GM20000 (cell line): ENCODE measurements around the gene KDM5A.
"Not testable (repeated sequence)": the region's sequence is repeated elsewhere in the genome, so short reads cannot be mapped to it uniquely, and the experiment has no call there.

Experiments
- DNase-seq: peaks from one replicate; pipeline ENCODE4 v3.0.0; 2012; ENCODE audit warnings: low spot score
- TF ChIP-seq, protein P1 (sequence below): IDR thresholded peaks from 2 replicates; pipeline ENCODE4 v1.5.1; 2012; ENCODE audit warnings: mild to moderate bottlenecking, control low read depth; ENCODE audit errors: extremely low read depth, missing control alignments

The KDM5A gene

DNA sequence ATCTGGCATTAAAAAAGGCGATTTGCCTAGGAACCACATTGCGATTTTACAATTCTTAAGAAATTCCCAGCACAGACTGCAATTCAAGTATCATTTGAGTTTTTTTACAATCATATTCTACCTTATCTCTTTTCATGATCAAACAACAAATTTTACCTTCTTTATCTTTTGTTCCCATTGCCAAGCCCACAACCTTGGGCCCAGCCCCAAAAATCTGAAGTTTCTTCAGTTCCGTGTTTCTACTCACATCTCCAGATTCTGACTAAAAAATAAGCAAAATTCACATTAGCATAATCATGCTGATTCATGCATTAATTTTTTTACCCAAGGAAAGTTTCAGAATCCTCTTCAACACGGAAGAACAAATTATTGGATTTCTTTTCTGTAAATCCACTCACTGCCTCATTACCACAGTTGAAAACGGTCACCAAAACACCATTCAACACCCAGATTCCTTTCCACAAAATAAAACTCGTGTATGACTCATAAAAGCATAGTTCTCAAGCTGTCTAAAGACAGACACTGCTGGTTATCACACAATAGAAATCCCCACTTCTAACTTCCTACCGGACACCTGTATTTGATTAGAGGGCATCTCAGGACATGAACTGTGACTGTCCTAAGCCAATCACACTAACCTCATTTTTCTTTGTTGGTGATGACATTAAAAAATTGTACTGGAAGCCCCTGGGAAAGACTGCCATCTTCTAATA is 32.7 kb downstream of the KDM5A start:
- TF ChIP-seq, protein P1, sequence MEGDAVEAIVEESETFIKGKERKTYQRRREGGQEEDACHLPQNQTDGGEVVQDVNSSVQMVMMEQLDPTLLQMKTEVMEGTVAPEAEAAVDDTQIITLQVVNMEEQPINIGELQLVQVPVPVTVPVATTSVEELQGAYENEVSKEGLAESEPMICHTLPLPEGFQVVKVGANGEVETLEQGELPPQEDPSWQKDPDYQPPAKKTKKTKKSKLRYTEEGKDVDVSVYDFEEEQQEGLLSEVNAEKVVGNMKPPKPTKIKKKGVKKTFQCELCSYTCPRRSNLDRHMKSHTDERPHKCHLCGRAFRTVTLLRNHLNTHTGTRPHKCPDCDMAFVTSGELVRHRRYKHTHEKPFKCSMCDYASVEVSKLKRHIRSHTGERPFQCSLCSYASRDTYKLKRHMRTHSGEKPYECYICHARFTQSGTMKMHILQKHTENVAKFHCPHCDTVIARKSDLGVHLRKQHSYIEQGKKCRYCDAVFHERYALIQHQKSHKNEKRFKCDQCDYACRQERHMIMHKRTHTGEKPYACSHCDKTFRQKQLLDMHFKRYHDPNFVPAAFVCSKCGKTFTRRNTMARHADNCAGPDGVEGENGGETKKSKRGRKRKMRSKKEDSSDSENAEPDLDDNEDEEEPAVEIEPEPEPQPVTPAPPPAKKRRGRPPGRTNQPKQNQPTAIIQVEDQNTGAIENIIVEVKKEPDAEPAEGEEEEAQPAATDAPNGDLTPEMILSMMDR, result no peak
- DNase-seq, result no peak

DNA sequence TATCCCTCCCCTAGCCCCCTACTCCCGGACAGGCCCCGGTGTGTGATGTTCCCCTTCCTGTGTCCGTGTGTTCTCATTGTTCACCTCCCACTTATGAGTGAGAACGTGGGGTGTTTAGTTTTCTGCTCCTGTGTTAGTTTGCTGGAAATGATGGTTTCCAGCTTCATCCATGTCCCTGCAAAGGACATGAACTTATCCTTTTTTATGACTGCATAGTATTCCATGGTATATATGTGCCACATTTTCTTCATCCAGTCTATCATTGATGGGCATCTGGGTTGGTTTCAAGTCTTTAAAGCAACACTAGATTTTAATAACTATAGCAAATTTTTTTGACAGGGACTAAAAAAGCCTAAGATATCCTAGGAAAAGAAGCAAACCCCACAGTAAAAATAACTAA is 37.9 kb downstream of the KDM5A start:
- not testable (repeated sequence) for DNase-seq

DNA sequence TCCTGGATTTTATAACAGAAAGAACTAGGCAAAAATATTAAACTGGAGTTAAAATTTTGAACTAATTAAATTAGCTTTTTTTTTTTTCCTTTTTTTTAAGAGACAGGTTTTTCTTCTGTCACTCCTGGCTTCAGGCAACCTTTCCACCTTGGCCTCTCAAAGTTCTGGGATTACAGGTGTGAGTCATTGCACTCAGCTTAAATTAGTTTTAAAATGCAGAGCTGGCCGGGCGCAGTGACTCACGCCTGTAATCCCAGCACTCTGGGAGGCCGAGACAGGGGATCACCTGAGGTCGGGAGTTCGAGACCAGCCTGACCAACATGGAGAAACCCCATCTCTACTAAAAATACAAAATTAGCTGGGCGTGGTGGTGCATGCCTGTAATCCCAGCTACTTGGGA is 39.5 kb downstream of the KDM5A start:
- DNase-seq, result not testable (repeated sequence)

DNA sequence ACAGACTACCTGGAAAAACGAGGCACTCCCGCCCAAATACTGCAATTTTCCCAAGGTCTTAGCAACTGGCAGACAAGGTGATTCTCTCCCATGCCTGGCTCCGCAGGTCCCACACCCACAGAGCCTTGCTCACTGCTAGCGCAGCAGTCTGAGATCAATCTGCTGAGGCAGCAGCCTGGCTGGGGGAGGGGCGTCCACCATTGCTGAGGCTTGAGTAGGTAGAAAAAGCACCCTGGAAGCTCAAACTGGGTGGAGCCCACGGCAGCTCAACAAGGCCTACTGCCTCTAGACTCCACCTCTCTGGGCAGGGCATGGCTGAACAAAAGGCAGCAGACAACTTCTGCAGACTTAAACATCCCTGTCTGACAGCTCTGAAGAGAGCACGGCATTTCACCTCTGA is 46.1 kb downstream of the KDM5A start:
- DNase-seq, result not testable (repeated sequence)

DNA sequence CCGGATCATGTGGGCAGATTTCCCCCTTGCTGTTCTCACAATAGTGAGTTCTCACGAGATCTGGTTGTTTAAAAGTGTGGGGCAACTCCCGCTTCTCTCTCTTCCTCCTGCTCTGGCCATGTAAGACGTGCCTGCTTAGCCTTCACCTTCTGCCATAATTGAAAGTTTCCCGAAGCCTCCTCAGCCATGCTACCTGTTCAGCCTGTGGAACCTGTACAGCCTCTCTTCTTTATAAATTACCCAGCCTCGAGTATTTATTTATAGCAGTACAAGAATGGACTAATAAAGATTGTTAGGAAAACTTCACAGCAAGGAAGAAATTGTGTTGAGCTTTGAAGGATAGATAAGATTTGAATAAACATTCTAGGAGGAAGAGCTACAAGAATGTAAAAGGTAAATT is 52.1 kb downstream of the KDM5A start:
- TF ChIP-seq, protein P1, result no peak
- DNase-seq, result no peak

DNA sequence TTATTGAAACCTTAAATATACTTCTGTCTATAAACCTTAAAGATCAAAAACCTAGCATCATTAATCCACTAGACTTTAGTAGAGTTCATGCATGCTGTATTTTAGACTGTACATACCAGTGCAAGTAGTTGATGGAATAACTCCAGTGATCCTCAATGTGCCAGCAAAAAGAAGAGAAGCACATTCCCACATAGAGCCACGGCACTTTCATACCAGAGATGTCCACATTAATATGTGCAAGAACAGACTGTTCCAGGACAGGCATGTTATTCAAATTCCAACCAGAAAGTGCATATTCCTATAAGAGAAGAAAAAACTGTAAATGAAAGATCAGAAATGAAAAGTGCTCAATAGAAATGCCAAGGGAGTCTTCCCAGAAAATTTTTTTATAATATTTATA is 55.0 kb downstream of the KDM5A start:
- TF ChIP-seq, protein P1, result no peak
- DNase-seq, result no peak

DNA sequence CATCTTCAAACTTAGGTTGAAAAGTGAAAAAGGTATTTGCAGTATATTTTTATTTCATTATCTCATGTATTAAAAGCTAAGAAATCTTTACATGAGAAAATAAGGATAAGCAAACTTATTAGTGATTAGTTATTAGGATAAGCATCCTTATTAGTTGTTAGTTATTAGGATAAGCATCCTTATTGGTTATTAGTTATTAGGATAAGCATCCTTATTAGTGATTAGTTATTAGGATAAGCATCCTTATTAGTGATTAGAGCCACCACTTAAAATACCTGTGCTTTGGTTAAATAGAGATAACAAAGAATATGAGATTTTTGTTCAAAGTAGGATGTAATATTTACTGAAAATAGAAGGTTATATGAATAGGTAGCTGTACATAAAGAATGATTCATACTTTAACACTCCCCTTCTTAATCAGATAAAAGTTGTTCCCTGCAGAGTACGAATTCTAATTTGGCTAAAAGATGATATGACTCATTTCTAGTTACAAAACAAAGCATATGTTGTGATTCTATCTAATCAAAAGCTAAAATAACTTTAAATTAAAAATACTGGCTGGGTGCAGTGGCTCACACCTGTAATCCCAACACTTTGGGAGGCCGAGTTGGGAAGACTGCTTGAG is 56.4 kb downstream of the KDM5A start:
- DNase-seq, result no peak
- TF ChIP-seq, protein P1, result no peak

DNA sequence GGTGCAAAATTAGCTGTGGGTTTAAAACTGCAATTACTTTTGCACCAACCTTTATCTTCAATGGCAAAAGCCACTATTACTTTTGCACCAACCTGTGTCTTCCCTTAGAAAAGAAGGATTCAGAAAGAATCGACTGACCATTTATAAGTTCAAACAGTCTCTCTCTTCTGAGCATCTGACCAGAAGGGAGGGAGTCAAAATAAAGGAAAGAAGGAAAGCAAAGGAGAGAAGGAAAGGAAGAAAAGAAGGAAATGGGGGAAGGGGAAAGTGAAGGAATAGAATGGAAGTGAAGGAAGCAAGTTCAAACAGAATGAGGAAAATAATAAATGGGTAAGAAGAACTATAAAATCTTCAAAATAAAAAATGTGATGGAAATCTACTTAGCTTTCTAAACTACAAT is 57.8 kb downstream of the KDM5A start:
- DNase-seq, result no peak
- TF ChIP-seq, protein P1, result no peak

DNA sequence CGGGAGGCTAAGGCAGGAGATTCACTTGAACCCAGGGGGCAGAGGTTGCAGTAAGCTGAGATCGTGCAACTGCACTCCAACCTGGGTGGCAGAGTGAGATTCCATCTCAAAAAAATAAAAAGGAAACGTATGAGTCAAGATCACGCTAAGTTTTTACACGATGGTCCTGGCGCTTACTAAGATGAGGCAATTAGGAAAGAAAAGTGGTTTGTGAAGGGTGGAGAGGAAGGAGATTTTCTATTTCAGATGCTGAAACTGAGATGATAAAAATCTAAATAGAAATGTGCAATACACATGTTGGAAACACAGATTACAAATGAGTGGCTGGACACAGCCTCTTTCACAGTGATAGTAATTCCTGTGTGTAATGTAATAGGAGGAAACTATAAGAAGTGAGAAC is 63.2 kb downstream of the KDM5A start:
- no peak for DNase-seq
- TF ChIP-seq, protein P1, result no peak
